Measurements from ENCODE around the gene TPD52L1. TPM values are rescaled to one million over a fixed set of nuclear protein-coding genes. Genes with fewer than 3 reads are reported as not detected.

Gene TPD52L1
- total RNA-seq, 1 donor: 35.5 TPM

- Histone ChIP-seq H3K9me3 (ENCODE audit: low read depth, low read length) (no peaks in the 10 kb centered on the region), H3K27ac (ENCODE audit: low read depth, low read length) (no peak overlapping the region), H3K27me3 (ENCODE audit: insufficient read depth, low read length) (no peaks in the 10 kb centered on the region), H2AFZ (ENCODE audit: low read length) (no peak overlapping the region), H3K36me3 (ENCODE audit: insufficient read depth, low read length) (peaks cover 18% of the 10 kb centered on the region), H3K79me2 (ENCODE audit: insufficient read depth, low read length) (no peaks in the 10 kb centered on the region), H4K20me1 (ENCODE audit: insufficient read depth, low read length) (no peaks in the 10 kb centered on the region), H3K4me2 (ENCODE audit: insufficient read depth, low read length) (no peak overlapping the region), H3K4me3 (ENCODE audit: insufficient read depth, low read length) (no peak overlapping the region), H3K4me1 (ENCODE audit: insufficient read depth, low read length) (peaks cover 3% of the 10 kb centered on the region)
- DNase-seq (ENCODE audit: insufficient read length, low spot score, missing footprints): peak; percentile 8
- no peak for TF ChIP-seq CTCF (IDR thresholded peaks at IDR 0.05; ENCODE audit: extremely low read depth, low read depth, low read length)
These were observed 115.2 kb downstream of the TPD52L1 start for GRCh38 chr6:125268765-125269164.

- Histone ChIP-seq H2AFZ (ENCODE audit: low read length) (no peak overlapping the region), H3K9me3 (ENCODE audit: low read depth, low read length) (no peaks in the 10 kb centered on the region), H3K4me1 (ENCODE audit: insufficient read depth, low read length) (peaks cover 3% of the 10 kb centered on the region), H3K36me3 (ENCODE audit: insufficient read depth, low read length) (peaks cover 18% of the 10 kb centered on the region), H3K27ac (ENCODE audit: low read depth, low read length) (no peak overlapping the region), H4K20me1 (ENCODE audit: insufficient read depth, low read length) (no peaks in the 10 kb centered on the region), H3K27me3 (ENCODE audit: insufficient read depth, low read length) (no peaks in the 10 kb centered on the region), H3K4me2 (ENCODE audit: insufficient read depth, low read length) (no peak overlapping the region), H3K79me2 (ENCODE audit: insufficient read depth, low read length) (no peaks in the 10 kb centered on the region), H3K4me3 (ENCODE audit: insufficient read depth, low read length) (no peak overlapping the region)
- DNase-seq (ENCODE audit: insufficient read length, low spot score, missing footprints): no peak
- TF ChIP-seq CTCF (IDR thresholded peaks at IDR 0.05; ENCODE audit: extremely low read depth, low read depth, low read length): no peak
These were observed 115.9 kb downstream of the TPD52L1 start for GRCh38 chr6:125269328-125269985.

GRCh38 chr6:125270380-125270779 lies 116.8 kb downstream of the TPD52L1 start:
- Histone ChIP-seq H4K20me1 (ENCODE audit: insufficient read depth, low read length) (no peaks in the 10 kb centered on the region), H3K27ac (ENCODE audit: low read depth, low read length) (no peak overlapping the region), H3K9me3 (ENCODE audit: low read depth, low read length) (no peaks in the 10 kb centered on the region), H3K4me3 (ENCODE audit: insufficient read depth, low read length) (no peak overlapping the region), H2AFZ (ENCODE audit: low read length) (no peak overlapping the region), H3K27me3 (ENCODE audit: insufficient read depth, low read length) (no peaks in the 10 kb centered on the region), H3K4me1 (ENCODE audit: insufficient read depth, low read length) (peaks cover 3% of the 10 kb centered on the region), H3K36me3 (ENCODE audit: insufficient read depth, low read length) (peaks cover 18% of the 10 kb centered on the region), H3K79me2 (ENCODE audit: insufficient read depth, low read length) (no peaks in the 10 kb centered on the region), H3K4me2 (ENCODE audit: insufficient read depth, low read length) (no peak overlapping the region)
- TF ChIP-seq CTCF (IDR thresholded peaks at IDR 0.05; ENCODE audit: extremely low read depth, low read depth, low read length): no peak
- no peak for DNase-seq (ENCODE audit: insufficient read length, low spot score, missing footprints)

GRCh38 chr6:125271486-125272159 lies 118.0 kb downstream of the TPD52L1 start:
- DNase-seq (ENCODE audit: insufficient read length, low spot score, missing footprints): no peak
- Histone ChIP-seq H3K36me3 (ENCODE audit: insufficient read depth, low read length) (peaks cover 18% of the 10 kb centered on the region), H3K4me1 (ENCODE audit: insufficient read depth, low read length) (peaks cover 3% of the 10 kb centered on the region), H3K4me3 (ENCODE audit: insufficient read depth, low read length) (no peak overlapping the region), H3K27me3 (ENCODE audit: insufficient read depth, low read length) (no peaks in the 10 kb centered on the region), H4K20me1 (ENCODE audit: insufficient read depth, low read length) (no peaks in the 10 kb centered on the region), H3K79me2 (ENCODE audit: insufficient read depth, low read length) (no peaks in the 10 kb centered on the region), H3K9me3 (ENCODE audit: low read depth, low read length) (no peaks in the 10 kb centered on the region), H3K4me2 (ENCODE audit: insufficient read depth, low read length) (no peak overlapping the region), H2AFZ (ENCODE audit: low read length) (no peak overlapping the region), H3K27ac (ENCODE audit: low read depth, low read length) (no peak overlapping the region)
- no peak for TF ChIP-seq CTCF (IDR thresholded peaks at IDR 0.05; ENCODE audit: extremely low read depth, low read depth, low read length)
